K562 (cell line): ENCODE data around the gene PLA1A.

Experiments used
- CREM ChIP-seq: IDR thresholded peaks from 2 replicates; pipeline ENCODE4 v1.6.1; 2014; ENCODE audit warnings: antibody characterized with exemption, low read depth
- CTCF ChIP-seq, 3 experiments: IDR thresholded peaks in 2 of 3; conservative IDR thresholded peaks in 1 of 3; 2 replicates each; pipeline ENCODE4 v1.5.1; 2011 to 2012; ENCODE audit warnings: low read length in 3 of 3, mild to moderate bottlenecking in 3 of 3, control low read depth in 2 of 3, improper control_type of control experiment in 1 of 3, inconsistent platforms in 1 of 3, low read depth in 1 of 3, mixed read lengths in 1 of 3, moderate library complexity in 1 of 3; ENCODE audit not compliant: insufficient read depth in 2 of 3
- ESRRA ChIP-seq: fragments of 450-650 bp; IDR thresholded peaks from 2 replicates; pipeline ENCODE4 v1.6.1; 2014; ENCODE audit warnings: low read depth, mild to moderate bottlenecking, moderate library complexity, borderline replicate concordance
- ID3 ChIP-seq, 2 experiments: fragments of 250-450 bp in 1 of 2; fragments of 450-650 bp in 1 of 2; sonication (Bioruptor Pico) in 1 of 2; IDR thresholded peaks; 2 replicates each; pipeline versions ENCODE4 v1.6.1 to v1.8.0; 2016 to 2021; ENCODE audit warnings: mild to moderate bottlenecking in 2 of 2, moderate library complexity in 2 of 2, missing compliant biosample characterization in 1 of 2, missing genetic modification characterization in 1 of 2
- NEUROD1 ChIP-seq: fragments of 150-350 bp; IDR thresholded peaks from 2 replicates; pipeline ENCODE4 v1.6.1; 2014; ENCODE audit warnings: borderline replicate concordance, low read length, low read depth; ENCODE audit not compliant: partially characterized antibody
- ZBTB43 ChIP-seq: sonication (generic); formaldehyde crosslinking; IDR thresholded peaks from 2 replicates; pipeline ENCODE4 v1.8.0; 2023; ENCODE audit warnings: mild to moderate bottlenecking, missing genetic modification reagents

- TF ChIP-seq CREM = no peak
- TF ChIP-seq ESRRA = no peak
- no peak for TF ChIP-seq ID3 (CRISPR knock-in tag; IDR thresholded peaks at IDR 0.05)
- no peak for TF ChIP-seq ID3 (tag; IDR thresholded peaks at IDR 0.05)
- no peak for TF ChIP-seq CTCF (IDR thresholded peaks at IDR 0.05 in 2 of 3, conservative IDR thresholded peaks at IDR 0.05 in 1 of 3; ENCODE audit: insufficient read depth in 2 of 3, low read depth in 1 of 3, low read length in 3 of 3)
- no peak for TF ChIP-seq NEUROD1
- TF ChIP-seq ZBTB43 (CRISPR knock-in tag) = no peak
These were observed 15.5 kb upstream of the PLA1A start for GRCh38 chr3:119582178-119582577.
